Transverse colon (tissue), 4 donors: ENCODE measurements around the gene SLC39A11. TPM values are rescaled to one million over a fixed set of nuclear protein-coding genes. Genes with fewer than 3 reads are reported as not detected.

Experiments
- DNase-seq: peaks from one replicate; pipeline ENCODE4 v3.0.0-alpha.2; 2019
- H3K27ac ChIP-seq, 4 donors: fragments of 200-600 bp; sonication (generic); 2 replicates each; pipeline ENCODE4 v1.5.1; 2016 to 2018; ENCODE audit warnings: inconsistent platforms in 4 of 4
- H3K27me3 ChIP-seq: fragments of 200-600 bp; sonication (generic); 2 replicates; pipeline ENCODE4 v1.5.1; 2017; ENCODE audit warnings: inconsistent platforms
- H3K36me3 ChIP-seq, 4 donors: fragments of 200-600 bp; sonication (generic); 2 replicates each; pipeline ENCODE4 v1.5.1; 2017 to 2019; ENCODE audit warnings: inconsistent platforms in 4 of 4
- H3K4me1 ChIP-seq, 4 donors: fragments of 200-600 bp; sonication (generic); 2 replicates each; pipeline ENCODE4 v1.5.1; 2017 to 2020; ENCODE audit warnings: inconsistent platforms in 4 of 4
- H3K4me3 ChIP-seq, 4 donors: fragments of 200-600 bp; sonication (generic); 1 replicate in 1 of 4; 2 replicates in 3 of 4; pipeline versions ENCODE4 v1.5.1 to v1.6.1; 2017 to 2019; ENCODE audit warnings: inconsistent platforms in 4 of 4
- H3K9me3 ChIP-seq, 2 donors: fragments of 200-600 bp; sonication (generic); 2 replicates each; pipeline ENCODE4 v1.5.1; 2017 to 2019; ENCODE audit warnings: inconsistent platforms in 2 of 2
- EP300 ChIP-seq: sonication (generic); formaldehyde crosslinking; IDR thresholded peaks from one replicate; pipeline ENCODE4 v1.6.1; 2017; ENCODE audit warnings: antibody characterized with exemption, low read depth
- POLR2A ChIP-seq: fragments of 450-650 bp; IDR thresholded peaks from one replicate; pipeline ENCODE4 v1.6.1; 2016; ENCODE audit warnings: antibody characterized with exemption, mild to moderate bottlenecking, moderate library complexity
- POLR2AphosphoS5 ChIP-seq, 3 donors: sonication (generic); formaldehyde crosslinking; IDR thresholded peaks; one replicate each; pipeline ENCODE4 v1.6.1; 2016; ENCODE audit warnings: antibody characterized with exemption in 3 of 3
- WGBS, 2 donors: methylation state at CpG; one replicate each; pipeline ENCODE4 v1.1.5; 2018; ENCODE audit warnings: low coverage in 1 of 2; 5-methylcytosine and 5-hydroxymethylcytosine counted together
- in situ Hi-C, 4 donors: fragments of 200-750 bp; cut with MboI; loops; one replicate each; pipeline versions ENCODE4 v1.15.0 to v1.15.1; 2017; ENCODE audit warnings: low sequenced_read_pairs in 3 of 4, low pct_ligation_motif_present in 1 of 4, low pct_unique_long_range_greater_than_20kb in 1 of 4
- intact Hi-C: fragments of 100-400 bp; cut with DNase I; formaldehyde crosslinking; loops from one replicate; pipeline ENCODE4 v1.15.1; 2023; ENCODE audit warnings: low total_unique reads
- total RNA-seq, 4 donors: library from RNA; depleted of rRNA; stranded (reverse); fragments of >200 nt; gene quantifications; one replicate each; pipeline ENCODE4 v1.1.0, GENCODE V29; 2016
- TF ChIP-seq, protein P1 (sequence below), 5 experiments: fragments of 200-600 bp in 3 of 5; fragments of 450-650 bp in 2 of 5; sonication (generic) in 3 of 5; IDR thresholded peaks; 1 replicate in 2 of 5; 2 replicates in 3 of 5; pipeline ENCODE4 v1.5.1; 2016 to 2017; ENCODE audit warnings: antibody characterized with exemption in 5 of 5, inconsistent platforms in 3 of 5, mild to moderate bottlenecking in 2 of 5, moderate library complexity in 1 of 5

SLC39A11 gene
- total RNA-seq, 4 donors from 2014 or later: 20.7 to 49.7 (median 33.3) TPM

GRCh38 chr17:73045724-73046123 is 46.8 kb downstream of the SLC39A11 start:
- TF ChIP-seq EP300: no peak
- no peak for TF ChIP-seq POLR2AphosphoS5 (IDR thresholded peaks at IDR 0.05)
- no peak for TF ChIP-seq POLR2A
- TF ChIP-seq, protein P1, sequence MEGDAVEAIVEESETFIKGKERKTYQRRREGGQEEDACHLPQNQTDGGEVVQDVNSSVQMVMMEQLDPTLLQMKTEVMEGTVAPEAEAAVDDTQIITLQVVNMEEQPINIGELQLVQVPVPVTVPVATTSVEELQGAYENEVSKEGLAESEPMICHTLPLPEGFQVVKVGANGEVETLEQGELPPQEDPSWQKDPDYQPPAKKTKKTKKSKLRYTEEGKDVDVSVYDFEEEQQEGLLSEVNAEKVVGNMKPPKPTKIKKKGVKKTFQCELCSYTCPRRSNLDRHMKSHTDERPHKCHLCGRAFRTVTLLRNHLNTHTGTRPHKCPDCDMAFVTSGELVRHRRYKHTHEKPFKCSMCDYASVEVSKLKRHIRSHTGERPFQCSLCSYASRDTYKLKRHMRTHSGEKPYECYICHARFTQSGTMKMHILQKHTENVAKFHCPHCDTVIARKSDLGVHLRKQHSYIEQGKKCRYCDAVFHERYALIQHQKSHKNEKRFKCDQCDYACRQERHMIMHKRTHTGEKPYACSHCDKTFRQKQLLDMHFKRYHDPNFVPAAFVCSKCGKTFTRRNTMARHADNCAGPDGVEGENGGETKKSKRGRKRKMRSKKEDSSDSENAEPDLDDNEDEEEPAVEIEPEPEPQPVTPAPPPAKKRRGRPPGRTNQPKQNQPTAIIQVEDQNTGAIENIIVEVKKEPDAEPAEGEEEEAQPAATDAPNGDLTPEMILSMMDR (IDR thresholded peaks at IDR 0.05): no peak
- Histone ChIP-seq H3K4me3 (no peak overlapping the region), H3K27me3 (no peaks in the 10 kb centered on the region), H3K9me3 (no peaks in the 10 kb centered on the region), H3K4me1 (peaks cover 0 to 16% (median 7%) of the 10 kb centered on the region in 4 donors), H3K36me3 (no peaks in the 10 kb centered on the region), H3K27ac (no peak overlapping the region)
- 98 to 100% methylated on average over 4 of the region's 4 CpGs for WGBS, 2 donors
- intact Hi-C loops: no loop called here
- no peak for DNase-seq
- in situ Hi-C loops: no loop called here

GRCh38 chr17:73043686-73044581 is 48.6 kb downstream of the SLC39A11 start:
- H3K9me3 ChIP-seq: no peaks in the 10 kb centered on the region
- WGBS, 2 donors: 61 to 66% methylated on average over 5 to 8 of the region's 8 CpGs
- no peak for DNase-seq
- H3K4me1 ChIP-seq: peaks cover 0 to 16% (median 7%) of the 10 kb centered on the region in 4 donors
- H3K4me3 ChIP-seq: no peak overlapping the region
- H3K27me3 ChIP-seq: no peaks in the 10 kb centered on the region
- intact Hi-C loops (no loop called here), in situ Hi-C loops (no loop called here)
- no peaks in the 10 kb centered on the region for H3K36me3 ChIP-seq
- TF ChIP-seq POLR2AphosphoS5 (IDR thresholded peaks at IDR 0.05): no peak
- no peak for TF ChIP-seq POLR2A
- no peak for TF ChIP-seq EP300
- TF ChIP-seq, protein P1 (IDR thresholded peaks at IDR 0.05): no peak
- H3K27ac ChIP-seq: no peak overlapping the region

DNA sequence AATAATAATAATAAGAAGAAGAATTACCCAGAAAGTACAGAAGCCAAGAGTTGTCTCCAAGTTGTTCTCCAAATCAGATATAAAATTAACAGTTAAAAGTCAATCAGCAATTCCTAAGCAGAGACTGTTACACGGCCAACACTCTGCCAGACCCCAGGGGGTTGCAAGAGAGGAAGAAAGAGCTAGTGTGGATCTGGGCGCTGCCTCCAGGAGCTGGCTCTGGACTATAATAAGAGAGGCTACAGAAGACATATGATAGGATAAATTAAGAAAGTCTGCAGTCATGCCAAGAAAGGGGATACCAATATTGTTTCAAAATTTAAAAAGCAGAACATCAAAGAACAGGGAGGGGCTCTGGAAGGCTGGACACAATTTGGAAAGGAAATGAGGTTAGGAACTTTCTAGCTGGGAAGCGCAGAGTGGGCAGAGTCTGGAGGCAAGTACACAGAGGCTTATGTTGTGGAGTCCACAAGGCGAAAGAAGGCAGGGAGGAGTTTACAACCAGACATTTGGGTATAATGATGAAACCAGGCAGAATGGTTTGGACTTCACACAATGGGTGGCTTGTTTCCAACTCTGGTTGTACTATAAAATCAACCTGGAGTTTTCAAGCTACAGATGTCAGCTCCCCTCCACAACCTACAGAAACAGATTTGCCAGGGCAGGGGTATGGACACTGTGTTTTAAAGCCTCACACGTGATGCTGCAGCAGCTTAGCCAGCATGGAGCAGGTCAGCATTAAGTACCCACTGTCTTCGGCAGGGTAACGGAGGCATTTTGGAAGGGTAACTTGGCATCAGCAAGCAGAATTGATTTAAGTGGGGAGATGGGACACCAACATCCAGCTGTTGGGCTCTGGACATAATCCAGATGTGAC is 49.4 kb downstream of the SLC39A11 start:
- Histone ChIP-seq H3K27me3 (no peaks in the 10 kb centered on the region), H3K9me3 (no peaks in the 10 kb centered on the region), H3K4me1 (peaks cover 0 to 16% (median 7%) of the 10 kb centered on the region in 4 donors), H3K36me3 (no peaks in the 10 kb centered on the region), H3K27ac (no peak overlapping the region), H3K4me3 (no peak overlapping the region)
- in situ Hi-C loops: no loop called here
- no peak for DNase-seq
- intact Hi-C loops: no loop called here
- TF ChIP-seq POLR2A (no peak), EP300 (no peak), POLR2AphosphoS5 (IDR thresholded peaks at IDR 0.05) (no peak)
- TF ChIP-seq, protein P1 (IDR thresholded peaks at IDR 0.05): no peak
- 53 to 70% methylated on average over 2 to 7 of the region's 7 CpGs for WGBS, 2 donors

DNA sequence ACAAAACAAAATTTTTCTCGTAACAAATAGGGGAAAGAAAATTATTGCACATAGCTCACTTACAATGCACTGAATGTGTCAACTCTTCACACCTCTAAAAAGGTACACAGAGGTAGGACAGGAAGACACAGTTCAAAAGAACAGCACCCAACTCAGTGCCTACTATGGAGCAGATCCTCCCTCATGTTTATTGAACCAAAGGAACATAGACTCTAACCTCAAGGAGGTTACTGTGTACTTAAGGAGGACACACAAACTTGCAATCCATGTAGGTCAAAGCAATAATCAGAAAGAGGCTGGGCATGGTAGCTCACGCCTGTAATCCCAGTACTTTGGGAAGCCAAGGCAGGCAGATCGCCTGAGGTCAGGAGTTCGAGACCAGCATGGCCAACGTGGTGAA is 50.3 kb downstream of the SLC39A11 start:
- Histone ChIP-seq H3K4me1 (peaks cover 0 to 16% (median 7%) of the 10 kb centered on the region in 4 donors), H3K27ac (no peak overlapping the region), H3K4me3 (no peak overlapping the region), H3K27me3 (no peaks in the 10 kb centered on the region), H3K36me3 (no peaks in the 10 kb centered on the region), H3K9me3 (no peaks in the 10 kb centered on the region)
- WGBS, 2 donors: 75 to 90% methylated on average over 3 to 5 of the region's 5 CpGs
- no peak for DNase-seq
- intact Hi-C loops: no loop called here
- TF ChIP-seq POLR2A (no peak), POLR2AphosphoS5 (IDR thresholded peaks at IDR 0.05) (no peak), EP300 (no peak)
- TF ChIP-seq, protein P1 (IDR thresholded peaks at IDR 0.05): no peak
- in situ Hi-C loops: no loop called here
